ENCODE data around the gene HOXC11.
A peak's percentile ranks its signal among the peaks of the same experiment; 100 is the strongest.

The HOXC11 gene

DNA sequence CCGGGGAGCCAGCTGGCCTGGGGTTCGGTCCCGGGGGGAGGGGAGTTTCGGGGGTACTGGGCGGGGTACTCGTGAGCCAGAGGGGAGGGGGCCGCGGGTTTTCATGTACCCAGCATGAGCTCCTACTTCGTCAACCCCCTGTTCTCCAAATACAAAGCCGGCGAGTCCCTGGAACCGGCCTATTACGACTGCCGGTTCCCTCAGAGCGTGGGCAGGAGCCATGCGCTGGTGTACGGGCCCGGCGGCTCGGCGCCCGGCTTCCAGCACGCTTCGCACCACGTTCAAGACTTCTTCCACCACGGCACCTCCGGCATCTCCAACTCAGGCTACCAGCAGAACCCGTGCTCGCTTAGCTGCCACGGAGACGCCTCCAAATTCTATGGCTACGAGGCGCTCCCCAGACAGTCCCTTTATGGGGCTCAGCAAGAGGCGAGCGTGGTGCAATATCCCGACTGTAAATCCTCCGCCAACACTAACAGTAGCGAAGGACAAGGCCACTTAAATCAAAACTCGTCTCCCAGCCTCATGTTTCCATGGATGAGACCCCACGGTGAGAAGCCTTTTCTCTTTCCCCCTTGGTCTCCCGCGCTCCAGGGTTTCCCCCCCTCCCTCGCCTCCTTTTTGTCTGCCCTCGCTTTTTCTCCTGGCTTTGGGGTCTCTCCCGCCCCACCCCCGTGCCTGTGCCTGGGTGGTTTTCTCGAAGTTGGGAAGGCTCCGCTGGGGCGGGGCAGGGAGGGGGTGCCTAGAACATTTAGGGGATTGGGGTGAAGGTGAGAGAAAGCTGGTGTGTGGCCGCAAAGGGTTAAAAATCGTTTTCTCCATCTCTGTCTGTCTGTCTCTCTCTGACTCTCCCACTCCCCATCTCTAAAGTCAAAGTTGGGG, 36.5 kb downstream of the HOXC11 start:
- no peak for DNase-seq (ENCODE audit: low read depth, low spot score)
- Histone ChIP-seq H3K27me3 (ENCODE audit: insufficient read depth, insufficient read length) (peaks cover 97% of the 10 kb centered on the region), H3K4me1 (ENCODE audit: insufficient read depth, insufficient read length) (peaks cover 5% of the 10 kb centered on the region), H3K4me3 (ENCODE audit: insufficient read length, low read depth) (peak overlapping the region; percentile 15), H3K9me3 (ENCODE audit: insufficient read depth, low read length) (no peaks in the 10 kb centered on the region), H3K36me3 (ENCODE audit: insufficient read depth, insufficient read length, low read length) (no peaks in the 10 kb centered on the region), H3K9ac (ENCODE audit: insufficient read length, low read depth) (peak overlapping the region; percentile 38)
- TF ChIP-seq YY1 (IDR thresholded peaks at IDR 0.05; ENCODE audit: insufficient read depth, insufficient read length) (no peak), SUZ12 (IDR thresholded peaks at IDR 0.05; ENCODE audit: extremely low read depth, insufficient read depth, insufficient read length) (peak; percentile 99)

- Histone ChIP-seq H3K4me3 (ENCODE audit: insufficient read length, low read depth) (no peak overlapping the region), H3K4me1 (ENCODE audit: insufficient read depth, insufficient read length) (peaks cover 3% of the 10 kb centered on the region), H3K27me3 (ENCODE audit: insufficient read depth, insufficient read length) (peaks cover 97% of the 10 kb centered on the region), H3K36me3 (ENCODE audit: insufficient read depth, insufficient read length, low read length) (no peaks in the 10 kb centered on the region), H3K9me3 (ENCODE audit: insufficient read depth, low read length) (no peaks in the 10 kb centered on the region), H3K9ac (ENCODE audit: insufficient read length, low read depth) (no peak overlapping the region)
- TF ChIP-seq SUZ12 (IDR thresholded peaks at IDR 0.05; ENCODE audit: extremely low read depth, insufficient read depth, insufficient read length) (no peak), YY1 (IDR thresholded peaks at IDR 0.05; ENCODE audit: insufficient read depth, insufficient read length) (no peak), ZNF274 (IDR thresholded peaks at IDR 0.05; ENCODE audit: low read depth, low read length) (no peak)
- DNase-seq (ENCODE audit: low read depth, low spot score), result no peak
Measured at GRCh38 chr12:54010053-54010971, 37.4 kb downstream of the HOXC11 start.

GRCh38 chr12:54010972-54011664, 38.2 kb downstream of the HOXC11 start:
- TF ChIP-seq ZNF274 (IDR thresholded peaks at IDR 0.05; ENCODE audit: low read depth, low read length) (no peak), SUZ12 (IDR thresholded peaks at IDR 0.05; ENCODE audit: extremely low read depth, insufficient read depth, insufficient read length) (no peak)
- Histone ChIP-seq H3K4me1 (ENCODE audit: insufficient read depth, insufficient read length) (peaks cover 3% of the 10 kb centered on the region), H3K9ac (ENCODE audit: insufficient read length, low read depth) (no peak overlapping the region), H3K4me3 (ENCODE audit: insufficient read length, low read depth) (no peak overlapping the region), H3K36me3 (ENCODE audit: insufficient read depth, insufficient read length, low read length) (no peaks in the 10 kb centered on the region), H3K9me3 (ENCODE audit: insufficient read depth, low read length) (no peaks in the 10 kb centered on the region), H3K27me3 (ENCODE audit: insufficient read depth, insufficient read length) (peaks cover 97% of the 10 kb centered on the region)
- no peak for DNase-seq (ENCODE audit: low read depth, low spot score)

- TF ChIP-seq ZNF274 (IDR thresholded peaks at IDR 0.05; ENCODE audit: low read depth, low read length) (no peak), YY1 (IDR thresholded peaks at IDR 0.05; ENCODE audit: insufficient read depth, insufficient read length) (no peak), SUZ12 (IDR thresholded peaks at IDR 0.05; ENCODE audit: extremely low read depth, insufficient read depth, insufficient read length) (no peak)
- Histone ChIP-seq H3K36me3 (ENCODE audit: insufficient read depth, insufficient read length, low read length) (no peaks in the 10 kb centered on the region), H3K4me3 (ENCODE audit: insufficient read length, low read depth) (no peak overlapping the region), H3K27me3 (ENCODE audit: insufficient read depth, insufficient read length) (peaks cover 96% of the 10 kb centered on the region), H3K9me3 (ENCODE audit: insufficient read depth, low read length) (no peaks in the 10 kb centered on the region), H3K4me1 (ENCODE audit: insufficient read depth, insufficient read length) (peaks cover 3% of the 10 kb centered on the region), H3K9ac (ENCODE audit: insufficient read length, low read depth) (no peak overlapping the region)
- DNase-seq (ENCODE audit: low read depth, low spot score), result no peak
Measured at GRCh38 chr12:54011665-54012532, 39.0 kb downstream of the HOXC11 start.

GRCh38 chr12:54012631-54013409, 39.9 kb downstream of the HOXC11 start:
- Histone ChIP-seq H3K4me1 (ENCODE audit: insufficient read depth, insufficient read length) (peaks cover 3% of the 10 kb centered on the region), H3K9me3 (ENCODE audit: insufficient read depth, low read length) (no peaks in the 10 kb centered on the region), H3K27me3 (ENCODE audit: insufficient read depth, insufficient read length) (peaks cover 96% of the 10 kb centered on the region), H3K36me3 (ENCODE audit: insufficient read depth, insufficient read length, low read length) (no peaks in the 10 kb centered on the region), H3K4me3 (ENCODE audit: insufficient read length, low read depth) (no peak overlapping the region), H3K9ac (ENCODE audit: insufficient read length, low read depth) (no peak overlapping the region)
- peak; percentile 58 for TF ChIP-seq SUZ12 (IDR thresholded peaks at IDR 0.05; ENCODE audit: extremely low read depth, insufficient read depth, insufficient read length)
- TF ChIP-seq ZNF274 (IDR thresholded peaks at IDR 0.05; ENCODE audit: low read depth, low read length), result no peak
- no peak for DNase-seq (ENCODE audit: low read depth, low spot score)
